Endothelial cell of umbilical vein (primary cell): ENCODE measurements around the gene DMXL1. TPM values are rescaled to one million over a fixed set of nuclear protein-coding genes. Genes with fewer than 3 reads are reported as not detected.

ENCODE experiments used
- BruUV-seq: library from RNA; stranded (reverse); fragments of 400-500 nt; replicated peaks from 2 replicates; lab custom pipeline; 2021; lab: Mats Ljungman, UMichigan
- CTCF ChIA-PET: fragments of 300-600, 350-600 bp; sonication (Branson Sonifier 250); formaldehyde crosslinking; loops from one replicate; lab custom pipeline; 2021; ENCODE audit warnings: antibody characterized with exemption, inconsistent platforms; lab: Charles Lee
- POLR2A ChIA-PET: fragments of 300-600, 350-600 bp; sonication (Branson Sonifier 250); formaldehyde crosslinking; loops from one replicate; lab custom pipeline; 2021; ENCODE audit warnings: antibody characterized with exemption, inconsistent platforms; lab: Charles Lee
- DNase-seq: peaks from one replicate; pipeline ENCODE4 v3.0.0-alpha.2; 2011; ENCODE audit warnings: low read depth, low spot score
- FAIRE-seq: peaks from 2 replicates; lab custom pipeline; 2011; peaks lifted over from hg19 to GRCh38; lab: Jason Lieb, UNC
- H2AFZ ChIP-seq: 2 replicates; pipeline ENCODE4 v1.6.0; 2012; ENCODE audit warnings: low read depth, low read length, control low read depth, inconsistent platforms
- H3K27ac ChIP-seq: 2 replicates; pipeline ENCODE4 v1.5.1; 2011; ENCODE audit warnings: low read depth, mild to moderate bottlenecking, control low read depth, low read length, moderate library complexity; ENCODE audit not compliant: insufficient read depth
- H3K27me3 ChIP-seq, 2 experiments: 2 replicates each; pipeline versions ENCODE4 v1.6.0 to v1.6.1; 2011; ENCODE audit warnings: low read length in 2 of 2, mixed read lengths in 1 of 2; ENCODE audit not compliant: control insufficient read depth in 2 of 2, insufficient read depth in 2 of 2
- H3K36me3 ChIP-seq, 2 experiments: 2 replicates in 1 of 2; 3 replicates in 1 of 2; pipeline ENCODE4 v1.5.1; 2011; ENCODE audit warnings: low read length in 2 of 2, mild to moderate bottlenecking in 1 of 2, moderate library complexity in 1 of 2; ENCODE audit not compliant: control insufficient read depth in 2 of 2, insufficient read depth in 2 of 2; ENCODE audit errors: extremely low read depth in 1 of 2
- H3K4me1 ChIP-seq: 3 replicates; pipeline ENCODE4 v1.5.1; 2011; ENCODE audit warnings: mild to moderate bottlenecking, low read length; ENCODE audit not compliant: control insufficient read depth, insufficient read depth; ENCODE audit errors: extremely low read depth
- H3K4me2 ChIP-seq: 2 replicates; pipeline ENCODE4 v1.6.1; 2011; ENCODE audit warnings: low read length, control low read depth, mixed read lengths; ENCODE audit not compliant: insufficient read depth
- H3K4me3 ChIP-seq, 3 experiments: fragments of 200-600 bp in 1 of 3; sonication (generic), shearing (Covaris generic) in 1 of 3; replicated peaks in 1 of 3; 2 replicates each; pipeline ENCODE4 v1.5.1; 2011 to 2016; ENCODE audit warnings: control low read depth in 3 of 3, low read length in 3 of 3, mild to moderate bottlenecking in 2 of 3, inconsistent platforms in 1 of 3, low read depth in 1 of 3, moderate library complexity in 1 of 3; ENCODE audit not compliant: insufficient read depth in 1 of 3
- H3K79me2 ChIP-seq: 2 replicates; pipeline ENCODE4 v1.6.0; 2012; ENCODE audit warnings: low read length, inconsistent platforms; ENCODE audit not compliant: control insufficient read depth, insufficient read depth
- H3K9ac ChIP-seq: replicated peaks from 2 replicates; pipeline ENCODE3; 2011; ENCODE audit warnings: low read length, control low read depth; ENCODE audit not compliant: insufficient read depth; ENCODE audit errors: extremely low read depth
- H3K9me1 ChIP-seq: replicated peaks from 3 replicates; pipeline ENCODE4 v1.6.0; 2011; ENCODE audit warnings: mild to moderate bottlenecking, low read length; ENCODE audit not compliant: control insufficient read depth, insufficient read depth; ENCODE audit errors: extremely low read depth
- H3K9me3 ChIP-seq: replicated peaks from 2 replicates; pipeline ENCODE4 v1.5.1; 2012; ENCODE audit warnings: low read length, inconsistent platforms; ENCODE audit not compliant: control insufficient read depth, insufficient read depth
- H4K20me1 ChIP-seq: replicated peaks from 2 replicates; pipeline ENCODE3; 2011; ENCODE audit warnings: mild to moderate bottlenecking, low read length; ENCODE audit not compliant: control insufficient read depth, insufficient read depth; ENCODE audit errors: extremely low read depth
- EZH2 ChIP-seq: IDR thresholded peaks from 2 replicates; pipeline ENCODE4 v1.6.1; 2012; ENCODE audit warnings: borderline replicate concordance, low read depth, mild to moderate bottlenecking, moderate library complexity, low read length, inconsistent platforms; ENCODE audit not compliant: severe bottlenecking
- FOS ChIP-seq: IDR thresholded peaks from 2 replicates; pipeline ENCODE4 v1.6.1; 2011; ENCODE audit warnings: mild to moderate bottlenecking, low read length, moderate library complexity, borderline replicate concordance; ENCODE audit not compliant: insufficient read depth
- GATA2 ChIP-seq: IDR thresholded peaks from 2 replicates; pipeline ENCODE4 v1.7.0; 2011; ENCODE audit warnings: low read depth, mild to moderate bottlenecking, moderate library complexity, mixed read lengths, low read length; ENCODE audit not compliant: insufficient read length, insufficient read depth
- JUN ChIP-seq: IDR thresholded peaks from 2 replicates; pipeline ENCODE4 v1.6.1; 2011; ENCODE audit warnings: borderline replicate concordance, low read depth; ENCODE audit not compliant: insufficient read length, insufficient read depth
- MYC ChIP-seq: IDR thresholded peaks from one replicate; pipeline ENCODE4 v1.6.1; 2011; ENCODE audit warnings: mild to moderate bottlenecking, low read depth, low read length
- POLR2A ChIP-seq: IDR thresholded peaks from 2 replicates; pipeline ENCODE4 v1.6.1; 2012; ENCODE audit warnings: low read depth, mild to moderate bottlenecking, control low read depth, low read length
- POLR2AphosphoS5 ChIP-seq: IDR thresholded peaks from 2 replicates; pipeline ENCODE4 v1.6.1; 2012; ENCODE audit warnings: low read depth, mild to moderate bottlenecking, control low read depth, low read length, moderate library complexity; ENCODE audit not compliant: insufficient read depth
- dilution Hi-C: fragments of 300-500 bp; cut with MboI; formaldehyde crosslinking; loops from one replicate; pipeline ENCODE4 v1.15.0; 2019; ENCODE audit warnings: low sequenced_read_pairs; ENCODE audit not compliant: extremely low pct_ligation_motif_present
- intact Hi-C: fragments of 100-400 bp; cut with micrococcal nuclease; formaldehyde crosslinking; loops from one replicate; pipeline ENCODE4 v1.10.0; 2022
- polyA plus RNA-seq, 4 experiments: library from polyadenylated mRNA; depleted of rRNA in 3 of 4; stranded (reverse) in 3 of 4; unstranded in 1 of 4; fragments of >200 nt; gene quantifications; 2 replicates each; pipeline versions ENCODE4 v1.2.1 to v1.2.3, GENCODE V29; 2011 to 2012; ENCODE audit warnings: missing spikeins in 1 of 4
- total RNA-seq: library from RNA; stranded (reverse); gene quantifications from 2 replicates; pipeline ENCODE4 v1.2.3, GENCODE V29; 2021
- TF ChIP-seq, protein P1 (sequence below): IDR thresholded peaks from 2 replicates; pipeline ENCODE4 v1.6.1; 2011; ENCODE audit not compliant: insufficient read depth, insufficient read length
- TF ChIP-seq, protein P2 (sequence below), 2 donors: IDR thresholded peaks; 1 replicate in 1 of 2; 2 replicates in 1 of 2; pipeline ENCODE4 v1.5.1; 2011; ENCODE audit warnings: low read length in 2 of 2, mild to moderate bottlenecking in 2 of 2, moderate library complexity in 2 of 2, control low read depth in 1 of 2, inconsistent platforms in 1 of 2, low read depth in 1 of 2; ENCODE audit not compliant: insufficient read depth in 1 of 2; ENCODE audit errors: extremely low read depth in 1 of 2

DMXL1 gene
- total and polyA plus RNA-seq, 2 donors (not counting 3 experiments of a cell fraction or from before 2014, with no cell fraction given) = 5.4 to 24.7 TPM

DNA sequence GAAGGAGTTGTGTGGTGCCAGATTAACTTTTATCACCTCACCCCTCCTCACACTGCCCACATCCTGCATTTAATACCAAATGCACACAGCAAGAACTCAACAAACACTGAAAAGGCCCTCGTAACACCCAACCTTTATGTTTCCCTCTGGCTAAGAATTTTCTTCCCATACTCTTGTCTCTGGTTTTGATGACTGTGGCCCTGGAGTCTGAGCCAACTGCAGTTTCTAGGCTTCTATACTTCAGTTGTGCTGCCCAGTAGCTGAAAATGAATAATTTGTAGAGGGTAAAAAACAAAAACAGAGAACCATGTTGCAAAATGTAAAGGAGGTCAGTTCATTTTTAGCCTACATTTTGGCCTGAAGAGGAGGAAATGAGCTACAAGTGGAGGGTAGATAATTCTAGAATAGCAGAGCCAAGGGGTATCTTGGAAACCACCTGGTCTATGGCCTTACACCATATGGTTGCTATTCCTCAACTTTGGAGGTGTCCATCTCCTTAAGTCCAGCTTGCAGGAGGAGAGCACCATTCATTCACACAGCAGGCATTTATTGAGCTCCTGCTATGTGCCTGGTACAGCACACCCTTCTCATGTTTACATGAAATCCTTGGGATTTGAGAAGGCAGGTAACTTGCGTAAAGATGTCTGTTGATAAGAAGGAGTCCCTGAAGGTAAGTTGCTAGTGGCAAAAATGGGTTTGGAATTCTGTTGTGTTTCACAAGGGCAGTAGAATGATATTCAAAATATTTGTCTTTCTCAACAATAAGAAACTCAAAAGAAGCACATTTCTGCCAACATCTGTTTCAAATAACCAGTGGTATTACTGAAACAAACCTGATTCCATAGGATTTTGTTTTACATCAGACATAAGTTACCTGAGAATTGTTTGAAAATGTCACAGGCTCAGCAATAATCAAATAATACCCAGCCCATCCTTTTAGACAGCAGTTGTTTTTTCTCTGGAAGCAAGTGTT lies 201.2 kb downstream of the DMXL1 start:
- Histone ChIP-seq H3K27me3 (no peaks in the 10 kb centered on the region), H3K4me1 (peaks cover 24% of the 10 kb centered on the region), H3K4me2 (no peak overlapping the region), H3K36me3 (no peaks in the 10 kb centered on the region), H3K9ac (no peak overlapping the region), H3K27ac (no peak overlapping the region), H3K9me3 (no peaks in the 10 kb centered on the region), H3K4me3 (no peak overlapping the region), H3K9me1 (no peaks in the 10 kb centered on the region), H3K79me2 (no peaks in the 10 kb centered on the region), H4K20me1 (no peaks in the 10 kb centered on the region), H2AFZ (no peak overlapping the region)
- no peak for DNase-seq
- dilution Hi-C loops = no loop called here
- ChIA-PET POLR2A (no interaction called here), CTCF (interaction anchor here (1.2 to 3.5 kb wide), 4 partner anchors 52 to 284 kb away, joined by 3 to 25 read pairs (median 4); partner anchors contain the start of gene DTWD2)
- no peak for FAIRE-seq
- intact Hi-C loops = no loop called here
- no TSS peak for BruUV-seq
- TF ChIP-seq, protein P1, sequence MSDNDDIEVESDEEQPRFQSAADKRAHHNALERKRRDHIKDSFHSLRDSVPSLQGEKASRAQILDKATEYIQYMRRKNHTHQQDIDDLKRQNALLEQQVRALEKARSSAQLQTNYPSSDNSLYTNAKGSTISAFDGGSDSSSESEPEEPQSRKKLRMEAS = no peak
- no peak for TF ChIP-seq EZH2
- TF ChIP-seq, protein P2, sequence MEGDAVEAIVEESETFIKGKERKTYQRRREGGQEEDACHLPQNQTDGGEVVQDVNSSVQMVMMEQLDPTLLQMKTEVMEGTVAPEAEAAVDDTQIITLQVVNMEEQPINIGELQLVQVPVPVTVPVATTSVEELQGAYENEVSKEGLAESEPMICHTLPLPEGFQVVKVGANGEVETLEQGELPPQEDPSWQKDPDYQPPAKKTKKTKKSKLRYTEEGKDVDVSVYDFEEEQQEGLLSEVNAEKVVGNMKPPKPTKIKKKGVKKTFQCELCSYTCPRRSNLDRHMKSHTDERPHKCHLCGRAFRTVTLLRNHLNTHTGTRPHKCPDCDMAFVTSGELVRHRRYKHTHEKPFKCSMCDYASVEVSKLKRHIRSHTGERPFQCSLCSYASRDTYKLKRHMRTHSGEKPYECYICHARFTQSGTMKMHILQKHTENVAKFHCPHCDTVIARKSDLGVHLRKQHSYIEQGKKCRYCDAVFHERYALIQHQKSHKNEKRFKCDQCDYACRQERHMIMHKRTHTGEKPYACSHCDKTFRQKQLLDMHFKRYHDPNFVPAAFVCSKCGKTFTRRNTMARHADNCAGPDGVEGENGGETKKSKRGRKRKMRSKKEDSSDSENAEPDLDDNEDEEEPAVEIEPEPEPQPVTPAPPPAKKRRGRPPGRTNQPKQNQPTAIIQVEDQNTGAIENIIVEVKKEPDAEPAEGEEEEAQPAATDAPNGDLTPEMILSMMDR (IDR thresholded peaks at IDR 0.05; ENCODE audit: extremely low read depth in 1 of 2, insufficient read depth in 1 of 2, low read depth in 1 of 2, low read length in 2 of 2) = no peak
- TF ChIP-seq MYC = no peak
- TF ChIP-seq FOS = no peak
- TF ChIP-seq JUN = no peak
- TF ChIP-seq POLR2A = no peak
- no peak for TF ChIP-seq POLR2AphosphoS5
- no peak for TF ChIP-seq GATA2
